Measurements from ENCODE around the gene SP7.
"Not testable (repeated sequence)": the region's sequence is repeated elsewhere in the genome, so short reads cannot be mapped to it uniquely, and the experiment has no call there.

SP7 gene

DNA sequence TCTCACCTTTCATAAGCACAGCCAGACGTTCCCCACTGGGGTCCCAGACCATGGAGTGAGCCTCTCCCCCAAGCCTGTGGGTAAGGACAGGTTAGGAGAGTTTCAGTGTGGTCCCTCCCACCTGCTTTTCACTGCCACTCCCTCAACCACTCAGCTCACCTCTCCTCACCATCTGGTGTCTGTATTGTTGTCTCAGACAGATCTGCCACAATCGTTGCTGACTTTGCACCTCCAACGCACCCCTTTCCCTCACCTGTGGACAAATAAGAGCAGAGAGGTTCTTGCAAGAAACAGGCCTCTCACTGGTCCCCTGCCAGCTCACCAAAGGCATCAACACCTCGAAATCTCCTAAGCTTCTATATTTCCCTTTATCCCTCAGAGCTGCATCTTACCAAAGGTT lies 27.9 kb downstream of the SP7 start:
- H3K27ac ChIP-seq: no peak overlapping the region
- TF ChIP-seq, protein P1, sequence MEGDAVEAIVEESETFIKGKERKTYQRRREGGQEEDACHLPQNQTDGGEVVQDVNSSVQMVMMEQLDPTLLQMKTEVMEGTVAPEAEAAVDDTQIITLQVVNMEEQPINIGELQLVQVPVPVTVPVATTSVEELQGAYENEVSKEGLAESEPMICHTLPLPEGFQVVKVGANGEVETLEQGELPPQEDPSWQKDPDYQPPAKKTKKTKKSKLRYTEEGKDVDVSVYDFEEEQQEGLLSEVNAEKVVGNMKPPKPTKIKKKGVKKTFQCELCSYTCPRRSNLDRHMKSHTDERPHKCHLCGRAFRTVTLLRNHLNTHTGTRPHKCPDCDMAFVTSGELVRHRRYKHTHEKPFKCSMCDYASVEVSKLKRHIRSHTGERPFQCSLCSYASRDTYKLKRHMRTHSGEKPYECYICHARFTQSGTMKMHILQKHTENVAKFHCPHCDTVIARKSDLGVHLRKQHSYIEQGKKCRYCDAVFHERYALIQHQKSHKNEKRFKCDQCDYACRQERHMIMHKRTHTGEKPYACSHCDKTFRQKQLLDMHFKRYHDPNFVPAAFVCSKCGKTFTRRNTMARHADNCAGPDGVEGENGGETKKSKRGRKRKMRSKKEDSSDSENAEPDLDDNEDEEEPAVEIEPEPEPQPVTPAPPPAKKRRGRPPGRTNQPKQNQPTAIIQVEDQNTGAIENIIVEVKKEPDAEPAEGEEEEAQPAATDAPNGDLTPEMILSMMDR (IDR thresholded peaks at IDR 0.05): no peak
- no peak for TF ChIP-seq ZFX (IDR thresholded peaks at IDR 0.05; ENCODE audit: borderline replicate concordance)

DNA sequence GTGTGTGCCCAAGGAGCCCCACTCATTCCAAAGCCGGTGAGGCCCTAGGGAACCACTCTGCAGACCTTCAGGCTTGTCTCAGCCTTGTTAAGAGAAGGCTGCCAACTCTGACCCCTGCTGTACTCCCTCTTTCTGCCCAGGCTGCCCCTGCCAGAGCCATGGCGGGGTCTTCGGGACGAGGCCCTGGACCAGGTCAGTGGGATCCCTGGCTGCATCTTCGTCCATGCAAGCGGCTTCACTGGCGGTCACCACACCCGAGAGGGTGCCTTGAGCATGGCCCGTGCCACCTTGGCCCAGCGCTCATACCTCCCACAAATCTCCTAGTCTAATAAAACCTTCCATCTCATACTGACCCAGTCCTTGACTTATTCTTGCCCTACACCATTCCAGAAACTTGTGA lies 29.3 kb downstream of the SP7 start:
- no peak overlapping the region for H3K27ac ChIP-seq
- TF ChIP-seq, protein P1 (IDR thresholded peaks at IDR 0.05): no peak
- no peak for TF ChIP-seq ZFX (IDR thresholded peaks at IDR 0.05; ENCODE audit: borderline replicate concordance)

DNA sequence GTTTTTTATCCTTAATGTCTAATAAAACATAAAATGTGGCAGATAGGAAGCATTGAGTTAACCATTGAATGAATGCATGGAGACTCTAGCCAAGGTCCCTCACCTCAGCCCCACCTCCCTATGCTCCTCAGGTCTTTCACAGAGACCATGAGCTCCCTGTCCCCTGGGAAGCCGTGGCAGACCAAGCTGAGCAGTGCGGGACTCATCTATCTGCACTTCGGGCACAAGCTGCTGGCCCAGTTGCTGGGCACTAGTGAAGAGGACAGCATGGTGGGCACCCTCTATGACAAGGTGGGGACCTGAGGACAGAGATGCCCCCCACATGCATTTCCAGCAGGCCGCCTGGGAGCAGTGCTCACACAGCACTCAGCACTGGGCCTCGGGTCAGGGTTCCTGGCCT lies 33.3 kb downstream of the SP7 start:
- TF ChIP-seq ZFX (IDR thresholded peaks at IDR 0.05; ENCODE audit: borderline replicate concordance): no peak
- TF ChIP-seq, protein P1 (IDR thresholded peaks at IDR 0.05): no peak
- H3K27ac ChIP-seq: peak overlapping the region; percentile 15; the same call in 1 of the 2 replicates

DNA sequence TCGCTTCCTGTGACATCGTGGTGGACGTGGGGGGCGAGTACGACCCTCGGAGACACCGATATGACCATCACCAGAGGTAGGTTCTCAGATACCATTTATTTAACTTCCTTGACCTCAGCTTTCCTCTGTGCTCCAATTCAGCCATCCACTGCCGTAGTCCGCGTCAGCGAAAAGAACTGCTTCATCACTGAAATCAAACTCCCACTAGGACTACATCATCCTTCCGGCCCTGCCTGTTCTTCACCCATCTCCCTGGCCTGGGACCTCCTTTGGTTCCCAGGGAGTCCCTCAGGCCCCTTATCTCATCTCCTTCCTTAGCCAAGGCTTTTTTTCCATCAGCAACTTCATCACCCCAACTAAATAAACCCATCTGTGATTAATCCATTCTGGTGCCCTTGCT lies 36.0 kb downstream of the SP7 start:
- no peak for TF ChIP-seq ZFX (IDR thresholded peaks at IDR 0.05; ENCODE audit: borderline replicate concordance)
- TF ChIP-seq, protein P1 (IDR thresholded peaks at IDR 0.05): no peak
- peak overlapping the region; percentile 82 for H3K27ac ChIP-seq

DNA sequence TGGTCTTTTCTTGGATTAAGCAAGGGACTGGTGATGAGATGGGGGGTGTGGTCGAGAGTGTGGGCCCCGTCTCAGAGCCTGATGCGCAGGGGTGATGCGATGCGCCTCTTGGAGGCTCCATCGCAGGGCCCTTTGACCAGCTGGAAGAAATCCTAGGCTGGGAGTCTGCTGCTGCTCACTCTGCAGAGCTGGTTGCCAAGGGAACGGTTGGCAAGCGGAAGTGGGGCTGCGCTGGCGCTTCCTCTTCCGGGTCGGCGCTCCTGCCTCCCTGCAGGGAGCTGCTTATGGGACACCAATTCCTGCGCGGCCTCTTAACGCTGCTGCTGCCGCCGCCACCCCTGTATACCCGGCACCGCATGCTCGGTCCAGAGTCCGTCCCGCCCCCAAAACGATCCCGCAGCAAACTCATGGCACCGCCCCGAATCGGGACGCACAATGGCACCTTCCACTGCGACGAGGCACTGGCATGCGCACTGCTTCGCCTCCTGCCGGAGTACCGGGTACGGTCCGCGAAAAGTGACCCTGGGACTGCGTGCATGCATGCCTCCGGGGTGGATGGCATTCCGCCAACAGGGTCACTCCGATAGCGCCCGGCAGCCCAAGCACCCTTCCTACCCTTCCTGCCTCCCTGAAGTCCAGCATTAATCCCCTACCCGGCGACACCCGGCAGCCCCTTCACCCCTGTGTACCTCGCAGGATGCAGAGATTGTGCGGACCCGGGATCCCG lies 36.5 kb downstream of the SP7 start, which contains the start of gene MYG1:
Gene MYG1 (plus strand): TSS at position 242 of the 727 bp plus-strand sequence. CDS start 43 bp downstream, at position 285.
- TF ChIP-seq ZFX (IDR thresholded peaks at IDR 0.05; ENCODE audit: borderline replicate concordance): no peak
- TF ChIP-seq, protein P1 (IDR thresholded peaks at IDR 0.05): peak; percentile 43
- H3K27ac ChIP-seq: peak within 1 kb of the TSS; percentile 82

DNA sequence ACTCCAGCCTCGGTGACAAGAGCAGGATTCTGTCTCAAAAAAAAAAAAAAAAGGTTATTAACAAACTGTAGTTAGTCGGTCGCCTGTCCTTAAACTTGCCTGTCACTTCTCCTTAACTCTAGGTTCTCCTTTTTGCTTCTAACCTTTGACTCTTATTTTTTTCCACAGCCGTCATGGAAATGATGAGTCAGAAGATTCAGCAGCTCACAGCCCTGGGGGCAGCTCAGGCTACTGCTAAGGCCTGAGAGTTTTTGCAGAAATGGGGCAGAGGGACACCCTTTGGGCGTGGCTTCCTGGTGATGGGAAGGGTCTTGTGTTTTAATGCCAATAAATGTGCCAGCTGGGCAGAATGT lies 37.1 kb downstream of the SP7 start:
- peak overlapping the region; percentile 82 for H3K27ac ChIP-seq
- TF ChIP-seq ZFX (IDR thresholded peaks at IDR 0.05; ENCODE audit: borderline replicate concordance): no peak
- TF ChIP-seq, protein P1 (IDR thresholded peaks at IDR 0.05): no peak

DNA sequence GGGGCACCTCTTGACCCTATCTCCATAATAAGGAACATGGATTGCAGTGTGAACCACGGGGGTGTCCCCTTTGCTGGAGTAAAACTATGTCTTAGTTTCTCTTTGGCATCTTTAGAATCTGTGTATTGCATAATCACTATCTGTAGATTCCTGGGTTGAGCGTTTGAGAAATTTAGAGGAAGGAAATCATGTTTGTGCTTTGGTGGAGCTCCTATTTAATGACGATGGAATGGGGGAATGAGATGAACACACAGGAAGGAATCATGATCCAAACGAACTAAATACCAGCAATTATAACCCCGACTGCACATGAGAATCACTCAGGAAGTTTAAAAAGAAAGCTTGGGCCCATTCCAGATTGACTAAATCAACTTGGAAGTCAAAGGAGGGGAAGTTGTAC lies 38.0 kb downstream of the SP7 start:
- H3K27ac ChIP-seq: peak overlapping the region; percentile 82
- TF ChIP-seq ZFX (IDR thresholded peaks at IDR 0.05; ENCODE audit: borderline replicate concordance): no peak
- TF ChIP-seq, protein P1 (IDR thresholded peaks at IDR 0.05): no peak

DNA sequence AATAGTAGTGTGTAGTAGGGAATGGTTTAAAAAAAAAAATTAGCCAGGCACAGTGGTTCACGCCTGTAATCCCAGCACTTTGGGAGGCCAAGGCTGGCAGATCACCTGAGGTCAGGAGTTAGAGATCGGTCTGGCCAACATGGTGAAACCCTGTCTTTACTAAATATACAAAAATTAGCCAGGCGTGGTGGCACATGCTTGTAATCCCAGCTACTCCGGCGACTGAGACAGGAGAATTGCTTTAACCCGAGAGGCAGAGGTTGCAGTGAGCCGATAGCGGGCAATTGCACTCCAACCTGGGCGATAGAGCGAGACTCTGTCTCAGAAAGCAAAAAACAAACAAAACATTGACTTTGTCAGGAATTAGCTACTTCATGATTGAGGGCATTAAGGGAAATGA lies 39.0 kb downstream of the SP7 start:
- H3K27ac ChIP-seq: not testable (repeated sequence)

Data from 22Rv1 (cell line).